Fibroblast of peridontal ligament (primary cell): ENCODE results near the gene IFT74.
"Not testable (repeated sequence)": the region's sequence is repeated elsewhere in the genome, so short reads cannot be mapped to it uniquely, and the experiment has no call there.

Experiments
- DNase-seq: peaks from one replicate; pipeline ENCODE4 v3.0.0-alpha.2; 2010; ENCODE audit errors: extremely low read depth

Gene IFT74

DNA sequence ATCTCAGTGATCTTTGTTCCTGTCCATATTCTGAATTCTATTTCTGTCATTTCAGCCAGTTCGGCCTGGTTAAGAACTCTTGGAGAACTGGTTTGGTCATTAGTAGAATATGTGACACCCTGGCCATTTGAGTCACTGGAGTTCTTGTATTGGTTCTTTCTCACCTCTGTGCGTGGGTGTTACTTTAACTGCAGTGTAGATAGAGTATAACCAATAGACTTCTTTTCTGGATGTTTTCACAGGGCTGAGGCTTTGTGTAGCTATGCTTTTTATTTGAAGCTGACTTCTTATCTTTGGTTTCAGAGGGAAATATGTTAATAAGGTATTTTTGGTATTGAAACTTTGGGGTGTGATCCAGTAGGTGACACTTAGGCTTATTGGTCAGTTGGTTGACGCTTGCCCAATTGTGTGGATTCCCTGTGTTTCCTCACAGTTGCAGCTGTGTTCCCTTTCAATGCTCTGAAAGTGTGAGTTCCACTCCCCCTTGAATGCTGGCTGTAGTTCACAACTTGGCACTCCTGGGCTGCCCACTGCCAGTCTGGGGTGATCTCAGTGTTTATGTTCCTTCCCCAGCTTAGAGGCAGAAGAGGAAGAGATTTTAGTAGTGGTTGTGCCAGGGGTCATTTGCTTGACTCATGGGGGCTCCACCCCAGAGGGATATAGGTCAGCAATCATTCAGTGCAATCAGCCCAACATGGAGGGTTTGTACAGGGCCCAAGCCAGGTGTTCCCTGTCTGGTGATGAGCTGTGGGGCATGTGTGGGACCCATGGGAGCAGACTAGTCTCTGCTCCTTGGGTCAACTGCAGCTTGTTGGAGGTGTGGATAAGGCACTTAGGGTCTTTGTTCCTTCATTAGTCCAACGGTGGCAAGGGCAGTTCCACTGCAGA is 117.9 kb downstream of the IFT74 start:
- DNase-seq, result peak; percentile 26

DNA sequence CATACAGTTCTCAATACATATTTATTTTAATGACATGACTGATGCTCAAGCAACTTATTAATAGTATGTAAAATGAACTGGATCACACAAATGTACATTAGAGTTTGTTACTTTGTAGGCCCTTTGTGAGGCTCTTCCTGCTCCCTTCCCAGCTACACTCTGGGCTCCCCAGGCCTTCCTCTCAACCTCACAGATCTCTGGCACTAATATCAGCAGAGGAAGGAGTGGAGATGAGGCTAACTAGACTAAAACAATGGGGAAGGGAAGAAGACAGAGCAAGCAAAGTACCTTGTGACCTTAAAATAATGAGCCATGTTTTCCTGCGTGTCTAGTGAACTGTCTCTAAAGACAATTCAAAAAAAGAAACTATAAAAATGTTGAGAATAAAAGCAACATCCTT is 122.5 kb downstream of the IFT74 start:
- DNase-seq, result no peak

GRCh38 chr9:27085456-27085855 is 129.2 kb downstream of the IFT74 start:
- no peak for DNase-seq

DNA sequence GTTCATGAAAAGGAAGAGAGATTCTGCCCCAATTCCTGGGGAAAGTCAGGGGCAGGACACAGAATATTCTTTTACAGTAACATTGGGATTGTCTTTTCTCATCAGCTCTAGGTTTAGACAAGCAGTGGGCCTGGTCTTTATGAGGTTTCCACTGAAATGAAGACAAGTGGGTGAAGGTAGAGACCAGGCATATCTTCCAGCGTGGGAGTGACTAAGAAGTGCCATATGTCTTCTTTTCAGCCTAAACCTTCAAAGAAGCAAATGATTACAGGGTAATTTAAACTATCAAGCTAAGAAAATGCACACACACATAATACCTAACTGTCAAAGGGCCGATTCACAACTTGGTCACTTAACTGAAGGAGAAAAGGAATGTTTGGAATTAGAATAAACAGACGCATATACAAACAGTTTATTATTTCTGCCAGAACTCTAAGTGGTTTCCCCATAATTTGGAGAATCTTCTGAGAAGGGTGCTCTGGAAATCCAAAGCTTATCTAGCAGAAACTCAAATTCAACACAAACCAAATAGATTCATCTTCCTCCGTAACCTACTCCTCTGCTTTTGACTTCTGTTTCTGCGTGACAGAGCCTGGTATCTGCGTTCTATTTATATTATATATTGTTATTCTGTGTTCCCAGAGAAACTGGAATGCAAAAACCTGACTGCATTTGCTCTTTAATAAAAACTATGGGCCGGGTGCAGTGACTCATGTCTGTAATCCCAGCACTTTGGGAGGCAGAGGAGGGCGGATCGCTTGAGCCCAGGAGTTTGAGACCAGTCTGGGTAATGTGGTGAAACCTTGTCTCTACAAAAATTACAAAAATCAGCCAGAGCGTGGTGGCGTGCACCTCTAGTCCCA is 130.8 kb downstream of the IFT74 start:
- peak; percentile 71 for DNase-seq

DNA sequence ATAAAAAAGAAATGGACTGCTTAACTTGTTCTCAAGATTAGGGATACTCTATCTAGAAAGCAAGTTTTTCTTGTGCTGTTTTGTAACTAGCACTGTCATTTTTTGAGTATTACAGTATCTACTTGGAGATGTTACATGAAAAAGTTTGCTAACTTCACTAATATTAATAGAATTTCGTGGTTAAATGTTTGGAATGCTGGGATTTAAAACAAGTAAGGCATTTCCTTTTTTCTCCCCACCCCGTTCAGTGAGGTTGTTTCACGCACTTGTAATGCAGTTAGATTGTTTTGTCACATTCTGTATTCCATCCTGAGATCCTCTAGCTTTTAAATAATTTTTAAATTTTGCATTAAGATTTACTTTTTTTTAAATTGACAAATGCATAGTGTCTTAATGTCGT is 132.8 kb downstream of the IFT74 start:
- peak; percentile 5 for DNase-seq

- DNase-seq, result no peak
Measured at GRCh38 chr9:27089706-27090105, 133.5 kb downstream of the IFT74 start.

- no peak for DNase-seq
Measured at GRCh38 chr9:27090231-27090630, 134.0 kb downstream of the IFT74 start.

- no peak for DNase-seq
Measured at GRCh38 chr9:27090711-27091110, 134.5 kb downstream of the IFT74 start.

GRCh38 chr9:27092496-27092895 is 136.3 kb downstream of the IFT74 start:
- DNase-seq, result not testable (repeated sequence)

- DNase-seq, result not testable (repeated sequence)
Measured at GRCh38 chr9:27093384-27094067, 137.3 kb downstream of the IFT74 start.

GRCh38 chr9:27094640-27095298 is 138.6 kb downstream of the IFT74 start:
- peak; percentile 71 for DNase-seq

DNA sequence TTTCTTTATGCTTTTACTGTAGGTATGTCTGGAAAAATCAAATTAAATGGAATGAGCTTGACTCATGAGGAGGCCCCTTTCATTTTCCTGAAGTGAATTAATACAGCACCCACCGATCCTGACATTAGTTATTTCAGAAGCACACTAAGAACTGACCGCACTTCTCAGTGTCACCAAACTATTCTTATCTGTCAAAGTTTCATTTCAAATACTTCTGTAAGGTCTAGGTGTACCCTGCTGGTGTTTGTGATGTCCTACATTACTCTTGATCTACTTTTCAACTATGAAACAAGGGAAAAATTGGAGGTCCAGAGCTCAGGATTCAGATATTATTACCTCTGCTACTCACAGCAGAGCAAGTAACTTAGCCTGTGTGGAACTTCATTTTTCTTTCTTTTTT is 151.0 kb downstream of the IFT74 start:
- DNase-seq, result no peak

GRCh38 chr9:27108981-27109541 is 152.8 kb downstream of the IFT74 start, which contains the start of gene TEK:
TEK (plus strand) TSS chr9:27109225; CDS start chr9:27109591, 366 bp downstream.
- no peak for DNase-seq

- DNase-seq, result no peak
Measured at GRCh38 chr9:27109621-27110020, 153.4 kb downstream of the IFT74 start.

DNA sequence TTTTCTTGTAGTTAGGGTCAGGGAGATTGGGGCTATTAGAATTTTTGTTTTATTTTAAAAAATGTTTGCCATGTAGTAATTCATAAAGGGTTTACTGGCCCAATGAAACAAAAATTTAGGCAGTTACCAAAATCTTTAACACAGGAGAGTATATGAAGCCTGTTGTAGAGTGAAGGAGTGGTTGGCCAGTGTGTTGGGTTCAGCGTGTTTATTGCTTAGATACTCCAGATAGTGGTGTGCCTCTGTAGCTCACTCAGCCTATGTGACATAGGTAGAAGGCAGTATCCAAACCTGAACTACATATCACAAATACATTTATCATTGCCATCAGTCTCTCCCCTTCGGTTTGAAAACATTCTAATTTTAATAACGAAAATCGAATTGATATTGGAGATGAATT is 154.0 kb downstream of the IFT74 start:
- DNase-seq, result no peak

DNA sequence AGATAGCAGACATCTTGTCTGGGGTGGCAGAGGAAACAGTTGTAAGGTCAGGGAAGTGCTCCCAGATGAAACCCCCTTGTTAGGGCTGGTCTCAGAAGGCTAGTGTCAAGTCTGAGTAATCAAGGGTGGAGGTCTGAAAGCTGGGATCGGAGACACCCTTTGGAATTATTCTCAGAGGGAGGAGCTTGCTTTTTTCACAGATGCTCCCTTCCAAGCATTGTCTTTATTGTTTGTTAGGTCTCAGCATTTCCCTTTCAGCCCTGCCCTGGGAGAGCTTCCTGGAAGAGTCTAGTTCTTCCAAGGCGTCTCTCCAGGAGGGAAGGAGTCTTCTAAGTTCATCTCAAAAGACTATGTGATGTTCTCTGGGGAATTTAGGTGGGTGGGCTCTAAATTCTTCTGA is 156.0 kb downstream of the IFT74 start:
- no peak for DNase-seq
